ENCODE measurements around the gene CYBA. TPM values are rescaled to one million over a fixed set of nuclear protein-coding genes. Genes with fewer than 3 reads are reported as not detected.

The CYBA gene
- total and polyA plus RNA-seq, 2 of the 13 experiments (the other 11 are each of a cell fraction or from before 2014, with no cell fraction given): 196 to 250 TPM

DNA sequence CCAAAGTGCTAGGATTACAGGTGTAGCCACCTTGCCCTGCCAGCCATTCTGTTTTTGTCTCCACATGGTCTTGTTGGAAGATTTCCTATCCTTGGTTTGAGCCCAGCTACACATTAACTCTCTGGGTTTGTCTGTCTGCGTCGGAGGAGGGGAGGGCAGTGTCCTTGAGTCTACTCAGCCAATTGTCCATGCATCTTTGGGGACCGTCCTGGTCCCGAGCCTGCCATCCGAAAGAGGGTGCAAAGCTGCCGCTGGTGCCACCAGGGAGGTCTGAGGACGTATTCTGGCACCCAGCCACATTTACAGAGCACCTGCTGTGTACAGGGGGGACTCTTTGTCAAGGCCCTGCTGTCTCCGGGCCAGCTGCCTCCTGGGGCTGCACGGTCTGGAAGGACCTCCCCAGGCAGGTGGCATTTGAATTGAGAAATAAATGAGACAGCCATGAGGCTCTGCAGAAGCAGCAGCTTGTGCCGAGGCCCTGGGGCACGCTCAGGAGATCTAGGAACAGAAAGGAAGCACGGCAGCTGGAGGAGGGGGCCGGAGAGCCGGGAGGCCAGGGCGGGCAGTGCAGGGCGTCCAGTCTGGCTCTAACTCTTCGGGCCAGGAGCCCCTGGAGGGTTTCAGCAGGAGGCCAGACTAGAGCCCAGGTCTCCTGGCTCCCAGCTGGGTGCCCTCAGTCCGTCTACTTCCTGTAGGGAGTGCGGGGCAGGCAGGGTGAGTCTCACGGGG is 1.5 kb downstream of the CYBA start (continued):
- TF ChIP-seq KLF13 (CRISPR knock-in tag; IDR thresholded peaks at IDR 0.05): 0 out of 2 replicates have a peak, but pooled peaks have one; percentile 39
- 0 out of 2 replicates have a peak, but pooled peaks have one; percentile 8 for TF ChIP-seq SP5 (CRISPR knock-in tag; IDR thresholded peaks at IDR 0.05; ENCODE audit: borderline replicate concordance, low read depth)
- TF ChIP-seq ZNF326 (CRISPR knock-in tag; IDR thresholded peaks at IDR 0.05; ENCODE audit: borderline replicate concordance): 0 out of 2 replicates have a peak, but pooled peaks have one; percentile 53
- peak; percentile 50; the same call in 1 of the 2 replicates for TF ChIP-seq FOXA3 (CRISPR knock-in tag; IDR thresholded peaks at IDR 0.05)
- TF ChIP-seq ZBTB21 (CRISPR knock-in tag; IDR thresholded peaks at IDR 0.05): 0 out of 2 replicates have a peak, but pooled peaks have one; percentile 38
- TF ChIP-seq PHF8 (CRISPR knock-in tag; IDR thresholded peaks at IDR 0.05): peak; percentile 42
- TF ChIP-seq ZSCAN21 (CRISPR knock-in tag; IDR thresholded peaks at IDR 0.05; ENCODE audit: borderline replicate concordance): 0 out of 2 replicates have a peak, but pooled peaks have one; percentile 9
- TF ChIP-seq ERF (CRISPR knock-in tag; IDR thresholded peaks at IDR 0.05): peak; percentile 18; the same call in 1 of the 2 replicates
- TF ChIP-seq BCL6 (CRISPR knock-in tag; IDR thresholded peaks at IDR 0.05): 0 out of 2 replicates have a peak, but pooled peaks have one; percentile 37
- TF ChIP-seq GABPB1 (CRISPR knock-in tag; IDR thresholded peaks at IDR 0.05): 0 out of 2 replicates have a peak, but pooled peaks have one; percentile 23
- TF ChIP-seq, protein P1, sequence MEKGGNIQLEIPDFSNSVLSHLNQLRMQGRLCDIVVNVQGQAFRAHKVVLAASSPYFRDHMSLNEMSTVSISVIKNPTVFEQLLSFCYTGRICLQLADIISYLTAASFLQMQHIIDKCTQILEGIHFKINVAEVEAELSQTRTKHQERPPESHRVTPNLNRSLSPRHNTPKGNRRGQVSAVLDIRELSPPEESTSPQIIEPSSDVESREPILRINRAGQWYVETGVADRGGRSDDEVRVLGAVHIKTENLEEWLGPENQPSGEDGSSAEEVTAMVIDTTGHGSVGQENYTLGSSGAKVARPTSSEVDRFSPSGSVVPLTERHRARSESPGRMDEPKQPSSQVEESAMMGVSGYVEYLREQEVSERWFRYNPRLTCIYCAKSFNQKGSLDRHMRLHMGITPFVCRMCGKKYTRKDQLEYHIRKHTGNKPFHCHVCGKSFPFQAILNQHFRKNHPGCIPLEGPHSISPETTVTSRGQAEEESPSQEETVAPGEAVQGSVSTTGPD (CRISPR knock-in tag; IDR thresholded peaks at IDR 0.05): 0 out of 2 replicates have a peak, but pooled peaks have one; percentile 50
- TF ChIP-seq RAD21 (CRISPR knock-in tag; IDR thresholded peaks at IDR 0.05): 0 out of 2 replicates have a peak, but pooled peaks have one; percentile 24
- TF ChIP-seq SAP130 (CRISPR knock-in tag; IDR thresholded peaks at IDR 0.05; ENCODE audit: low read depth): peak; percentile 74
- TF ChIP-seq SIN3A (IDR thresholded peaks at IDR 0.05; ENCODE audit: borderline replicate concordance, low read depth, low read length): 0 out of 2 replicates have a peak, but pooled peaks have one; percentile 22
- no peak for TF ChIP-seq ZBTB3 (CRISPR knock-in tag; IDR thresholded peaks at IDR 0.05; ENCODE audit: borderline replicate concordance, low read depth)
- TF ChIP-seq, protein P2, sequence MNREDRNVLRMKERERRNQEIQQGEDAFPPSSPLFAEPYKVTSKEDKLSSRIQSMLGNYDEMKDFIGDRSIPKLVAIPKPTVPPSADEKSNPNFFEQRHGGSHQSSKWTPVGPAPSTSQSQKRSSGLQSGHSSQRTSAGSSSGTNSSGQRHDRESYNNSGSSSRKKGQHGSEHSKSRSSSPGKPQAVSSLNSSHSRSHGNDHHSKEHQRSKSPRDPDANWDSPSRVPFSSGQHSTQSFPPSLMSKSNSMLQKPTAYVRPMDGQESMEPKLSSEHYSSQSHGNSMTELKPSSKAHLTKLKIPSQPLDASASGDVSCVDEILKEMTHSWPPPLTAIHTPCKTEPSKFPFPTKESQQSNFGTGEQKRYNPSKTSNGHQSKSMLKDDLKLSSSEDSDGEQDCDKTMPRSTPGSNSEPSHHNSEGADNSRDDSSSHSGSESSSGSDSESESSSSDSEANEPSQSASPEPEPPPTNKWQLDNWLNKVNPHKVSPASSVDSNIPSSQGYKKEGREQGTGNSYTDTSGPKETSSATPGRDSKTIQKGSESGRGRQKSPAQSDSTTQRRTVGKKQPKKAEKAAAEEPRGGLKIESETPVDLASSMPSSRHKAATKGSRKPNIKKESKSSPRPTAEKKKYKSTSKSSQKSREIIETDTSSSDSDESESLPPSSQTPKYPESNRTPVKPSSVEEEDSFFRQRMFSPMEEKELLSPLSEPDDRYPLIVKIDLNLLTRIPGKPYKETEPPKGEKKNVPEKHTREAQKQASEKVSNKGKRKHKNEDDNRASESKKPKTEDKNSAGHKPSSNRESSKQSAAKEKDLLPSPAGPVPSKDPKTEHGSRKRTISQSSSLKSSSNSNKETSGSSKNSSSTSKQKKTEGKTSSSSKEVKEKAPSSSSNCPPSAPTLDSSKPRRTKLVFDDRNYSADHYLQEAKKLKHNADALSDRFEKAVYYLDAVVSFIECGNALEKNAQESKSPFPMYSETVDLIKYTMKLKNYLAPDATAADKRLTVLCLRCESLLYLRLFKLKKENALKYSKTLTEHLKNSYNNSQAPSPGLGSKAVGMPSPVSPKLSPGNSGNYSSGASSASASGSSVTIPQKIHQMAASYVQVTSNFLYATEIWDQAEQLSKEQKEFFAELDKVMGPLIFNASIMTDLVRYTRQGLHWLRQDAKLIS (CRISPR knock-in tag; IDR thresholded peaks at IDR 0.05): 0 out of 2 replicates have a peak, but pooled peaks have one; percentile 41
- no peak for TF ChIP-seq CCDC6 (CRISPR knock-in tag; IDR thresholded peaks at IDR 0.05)
- TF ChIP-seq NAIF1 (CRISPR knock-in tag; IDR thresholded peaks at IDR 0.05; ENCODE audit: borderline replicate concordance): no peak
- TF ChIP-seq ZNF563 (CRISPR knock-in tag; IDR thresholded peaks at IDR 0.05): peak; percentile 45; the same call in 1 of the 2 replicates
- TF ChIP-seq SRSF1 (optimal IDR thresholded peaks at IDR 0.05; ENCODE audit: low read depth, low read length): peak; percentile 16
- peak; percentile 43; the same call in 1 of the 2 replicates for TF ChIP-seq SSRP1 (CRISPR knock-in tag; IDR thresholded peaks at IDR 0.05)
- TF ChIP-seq ATAD3A (CRISPR knock-in tag; IDR thresholded peaks at IDR 0.05): 0 out of 2 replicates have a peak, but pooled peaks have one; percentile 10
- TF ChIP-seq EEA1 (CRISPR knock-in tag; IDR thresholded peaks at IDR 0.05; ENCODE audit: borderline replicate concordance): peak; percentile 46; the same call in 1 of the 2 replicates
- TF ChIP-seq, protein P3, sequence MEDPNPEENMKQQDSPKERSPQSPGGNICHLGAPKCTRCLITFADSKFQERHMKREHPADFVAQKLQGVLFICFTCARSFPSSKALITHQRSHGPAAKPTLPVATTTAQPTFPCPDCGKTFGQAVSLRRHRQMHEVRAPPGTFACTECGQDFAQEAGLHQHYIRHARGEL (CRISPR knock-in tag; IDR thresholded peaks at IDR 0.05): 0 out of 2 replicates have a peak, but pooled peaks have one; percentile 38
